NOMO-1 treated with DMSO at 0.1 percent for 48 hours (cell line): Measurements from ENCODE around the gene RPS6KB2.
"Not testable (repeated sequence)": the region's sequence is repeated elsewhere in the genome, so short reads cannot be mapped to it uniquely, and the experiment has no call there.

Experiments used
- DNase-seq: peaks from one replicate; lab custom pipeline; 2025; ENCODE audit not compliant: unreplicated experiment; lab: John Stamatoyannopoulos, UW

RPS6KB2 gene

DNA sequence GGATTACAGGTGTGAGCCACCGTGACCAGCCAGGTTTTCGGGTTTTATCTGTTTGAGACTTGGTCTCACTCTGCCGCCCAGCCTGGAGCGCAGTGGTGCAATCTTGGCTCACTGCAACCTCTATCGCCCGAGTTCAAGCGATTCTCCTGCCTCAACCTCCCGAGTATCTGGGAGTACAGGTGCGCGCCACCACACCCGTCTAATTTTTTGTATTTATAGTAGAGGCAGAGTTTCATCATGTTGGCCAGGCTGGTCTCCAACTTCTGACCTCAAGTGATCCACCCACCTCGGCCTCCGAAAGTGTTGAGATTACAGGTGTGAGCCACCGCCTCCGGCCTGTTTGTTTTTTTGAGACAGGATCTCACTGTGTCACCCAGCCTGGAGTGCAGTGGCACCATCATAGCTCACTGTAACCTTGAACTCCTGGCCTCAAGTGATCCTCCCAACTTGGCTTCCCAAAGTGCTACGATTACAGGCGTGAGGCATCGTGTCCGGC is 882 bp upstream of the RPS6KB2 start:
- DNase-seq = not testable (repeated sequence)

DNA sequence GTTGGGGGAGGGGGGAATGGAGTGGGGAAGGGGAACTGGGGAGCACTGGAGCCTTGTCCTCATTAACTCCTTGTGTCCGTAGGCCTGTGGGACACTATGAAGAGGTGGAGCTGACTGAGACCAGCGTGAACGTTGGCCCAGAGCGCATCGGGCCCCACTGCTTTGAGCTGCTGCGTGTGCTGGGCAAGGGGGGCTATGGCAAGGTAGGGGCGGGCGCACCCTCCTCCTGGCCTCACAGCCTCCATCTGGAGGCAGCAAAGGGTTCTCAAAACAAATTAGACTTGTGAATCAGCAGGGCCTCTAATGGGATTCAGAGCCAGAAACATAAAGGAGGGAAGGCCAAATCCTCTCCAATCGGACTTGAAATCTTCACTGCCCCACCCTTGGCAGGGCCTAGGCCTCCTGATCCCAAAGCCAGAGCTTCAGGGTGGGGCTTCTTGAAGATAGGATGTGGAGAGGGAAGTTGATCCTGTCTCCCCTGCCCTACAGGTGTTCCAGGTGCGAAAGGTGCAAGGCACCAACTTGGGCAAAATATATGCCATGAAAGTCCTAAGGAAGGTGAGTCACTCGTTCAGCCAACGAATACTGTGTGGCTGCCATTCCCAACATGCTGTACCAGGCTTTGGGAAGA is 859 bp downstream of the RPS6KB2 start:
- no peak for DNase-seq

DNA sequence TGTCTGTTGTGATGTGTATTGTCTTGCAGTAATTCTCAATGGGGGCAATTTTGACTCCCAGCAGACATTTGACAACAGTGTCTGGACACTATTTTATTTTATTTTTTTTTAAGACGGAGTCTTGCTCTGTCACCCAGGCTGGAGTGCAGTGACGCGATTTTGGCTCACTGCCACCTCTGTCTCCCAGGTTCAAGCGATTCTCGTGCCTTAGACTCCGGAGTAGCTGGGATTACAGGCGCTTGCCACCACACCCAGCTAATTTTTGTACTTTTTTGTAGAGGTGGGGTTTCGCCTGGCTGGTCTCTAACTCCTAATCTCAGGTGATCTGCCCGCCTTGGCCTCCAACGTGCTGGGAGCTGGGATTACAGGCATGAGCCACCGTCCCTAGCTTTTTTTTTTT is 1.4 kb downstream of the RPS6KB2 start:
- DNase-seq = no peak

DNA sequence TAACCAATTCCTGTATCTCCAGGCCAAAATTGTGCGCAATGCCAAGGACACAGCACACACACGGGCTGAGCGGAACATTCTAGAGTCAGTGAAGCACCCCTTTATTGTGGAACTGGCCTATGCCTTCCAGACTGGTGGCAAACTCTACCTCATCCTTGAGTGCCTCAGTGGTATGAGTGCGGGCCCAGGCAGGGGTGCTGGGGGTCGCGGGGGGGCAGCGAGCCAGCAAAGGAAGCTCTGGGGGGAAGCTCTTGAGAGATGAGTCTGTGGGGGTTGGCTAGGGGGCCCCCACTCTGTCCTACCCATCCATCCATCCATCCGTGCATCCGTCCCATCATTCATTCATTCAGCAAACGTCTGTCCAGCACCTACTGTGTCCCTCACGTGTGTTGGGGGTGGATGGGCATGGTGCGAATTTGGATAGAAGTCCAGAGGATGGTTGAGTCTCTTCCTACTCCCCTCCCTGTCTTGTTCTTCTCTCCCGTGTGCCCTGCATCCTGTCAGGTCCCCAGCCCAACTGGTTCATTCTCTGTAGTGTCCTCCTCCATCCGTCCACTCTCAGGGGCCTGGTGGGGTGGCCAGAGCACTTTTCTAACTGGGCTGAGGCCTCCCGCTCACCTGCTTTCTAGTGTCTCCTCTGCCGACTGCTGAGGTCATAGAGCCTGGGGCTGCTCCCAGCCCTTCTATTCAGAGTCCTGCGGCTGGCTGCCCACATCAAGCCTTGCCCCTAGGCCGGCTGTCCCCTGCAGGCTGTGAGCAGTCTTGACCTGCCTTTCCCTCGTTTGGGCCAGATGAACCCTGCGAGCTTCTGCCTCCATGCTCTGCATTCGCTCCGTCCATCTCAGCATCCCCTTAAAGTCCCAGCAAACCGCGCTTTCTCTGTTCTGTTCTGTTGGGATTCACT is 3.3 kb downstream of the RPS6KB2 start:
- no peak for DNase-seq

DNA sequence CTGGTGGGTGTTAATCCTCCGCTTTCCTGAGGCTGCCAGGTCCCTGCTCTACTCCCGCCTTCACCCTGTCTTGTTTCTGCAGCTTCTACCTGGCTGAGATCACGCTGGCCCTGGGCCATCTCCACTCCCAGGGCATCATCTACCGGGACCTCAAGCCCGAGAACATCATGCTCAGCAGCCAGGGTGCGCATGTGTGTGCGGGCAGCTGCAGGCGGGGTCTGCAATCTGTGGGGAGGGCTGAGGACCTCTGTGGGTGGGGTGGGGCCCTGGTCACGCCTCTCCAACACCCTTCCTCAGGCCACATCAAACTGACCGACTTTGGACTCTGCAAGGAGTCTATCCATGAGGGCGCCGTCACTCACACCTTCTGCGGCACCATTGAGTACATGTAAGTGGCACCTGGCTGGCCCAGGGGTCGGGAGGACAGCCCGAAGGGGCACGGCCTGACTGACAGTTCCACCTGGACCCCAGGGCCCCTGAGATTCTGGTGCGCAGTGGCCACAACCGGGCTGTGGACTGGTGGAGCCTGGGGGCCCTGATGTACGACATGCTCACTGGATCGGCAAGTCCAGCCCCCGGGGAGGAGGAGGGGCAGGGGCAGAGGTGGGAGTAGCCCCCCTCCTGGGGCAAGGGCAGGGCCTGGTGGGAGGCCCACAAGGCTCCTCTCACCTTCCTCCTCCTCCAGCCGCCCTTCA is 4.5 kb downstream of the RPS6KB2 start:
- no peak for DNase-seq

DNA sequence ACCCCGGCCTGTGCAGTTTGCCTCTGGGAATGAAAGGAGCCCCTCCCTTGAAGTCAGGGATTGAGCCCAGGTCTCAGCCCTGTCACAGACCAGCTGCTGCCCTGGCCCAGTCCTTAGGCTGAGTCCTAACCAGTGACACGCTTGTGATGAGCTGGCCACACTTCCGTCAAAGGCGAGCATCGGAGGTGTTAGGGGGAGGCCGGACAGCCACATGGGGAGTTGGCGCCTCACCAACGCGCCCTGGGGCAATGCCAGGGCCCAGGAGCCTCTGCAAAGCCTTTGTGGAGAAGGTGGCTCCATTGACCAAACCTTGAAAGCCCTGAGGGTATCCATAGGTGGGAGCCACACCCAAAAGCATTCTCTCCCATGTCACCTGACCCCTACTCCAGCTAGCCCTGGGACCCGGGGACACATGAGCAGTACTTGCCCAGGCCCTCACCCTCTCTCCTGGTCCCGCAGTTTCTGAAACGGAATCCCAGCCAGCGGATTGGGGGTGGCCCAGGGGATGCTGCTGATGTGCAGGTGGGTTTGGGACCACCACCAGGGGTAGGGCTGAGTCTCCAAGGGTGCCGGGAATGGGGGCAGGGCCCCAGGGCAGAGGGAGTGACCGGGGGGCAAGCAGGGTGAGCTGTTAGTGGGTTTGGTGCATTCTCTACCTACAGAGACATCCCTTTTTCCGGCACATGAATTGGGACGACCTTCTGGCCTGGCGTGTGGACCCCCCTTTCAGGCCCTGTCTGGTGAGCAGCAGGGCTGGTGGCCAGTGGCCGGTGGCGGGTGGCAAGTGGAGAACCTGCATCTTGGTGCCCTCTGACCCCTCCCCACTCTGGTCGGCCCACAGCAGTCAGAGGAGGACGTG is 5.5 kb downstream of the RPS6KB2 start:
- no peak for DNase-seq

DNA sequence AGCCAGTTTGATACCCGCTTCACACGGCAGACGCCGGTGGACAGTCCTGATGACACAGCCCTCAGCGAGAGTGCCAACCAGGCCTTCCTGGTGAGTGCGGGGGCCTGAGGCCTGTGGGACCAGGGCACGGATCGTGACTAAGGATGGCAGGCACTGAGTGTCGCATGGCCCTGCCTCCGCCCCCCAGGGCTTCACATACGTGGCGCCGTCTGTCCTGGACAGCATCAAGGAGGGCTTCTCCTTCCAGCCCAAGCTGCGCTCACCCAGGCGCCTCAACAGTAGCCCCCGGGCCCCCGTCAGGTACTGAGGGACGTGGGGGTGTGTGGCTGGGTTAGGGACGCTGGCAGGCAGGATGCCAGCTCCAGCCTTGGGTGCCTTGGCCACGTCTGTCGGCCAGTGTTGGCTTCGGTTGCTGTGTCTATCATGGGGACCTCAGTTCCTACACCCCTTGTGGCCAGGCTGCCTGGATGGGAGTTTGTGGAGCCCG is 6.1 kb downstream of the RPS6KB2 start:
- no peak for DNase-seq

DNA sequence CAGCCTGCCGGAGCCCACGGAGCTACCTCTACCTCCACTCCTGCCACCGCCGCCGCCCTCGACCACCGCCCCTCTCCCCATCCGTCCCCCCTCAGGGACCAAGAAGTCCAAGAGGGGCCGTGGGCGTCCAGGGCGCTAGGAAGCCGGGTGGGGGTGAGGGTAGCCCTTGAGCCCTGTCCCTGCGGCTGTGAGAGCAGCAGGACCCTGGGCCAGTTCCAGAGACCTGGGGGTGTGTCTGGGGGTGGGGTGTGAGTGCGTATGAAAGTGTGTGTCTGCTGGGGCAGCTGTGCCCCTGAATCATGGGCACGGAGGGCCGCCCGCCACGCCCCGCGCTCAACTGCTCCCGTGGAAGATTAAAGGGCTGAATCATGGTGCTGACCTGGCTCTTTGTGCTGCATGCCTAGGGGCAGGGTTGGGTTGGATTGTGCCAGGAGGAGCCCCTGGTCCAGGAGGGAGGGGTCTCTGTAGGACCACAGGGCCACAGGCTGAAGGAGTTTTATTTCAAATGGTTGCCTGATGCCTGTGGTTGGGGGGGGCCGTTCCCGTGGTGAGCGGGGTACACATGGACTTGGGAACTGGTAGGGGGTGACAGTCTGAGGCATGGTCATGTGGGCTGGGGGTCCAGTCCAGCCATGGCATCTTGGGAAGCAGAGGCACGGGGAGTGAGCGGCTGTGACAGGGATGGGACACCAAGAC is 6.9 kb downstream of the RPS6KB2 start:
- no peak for DNase-seq

DNA sequence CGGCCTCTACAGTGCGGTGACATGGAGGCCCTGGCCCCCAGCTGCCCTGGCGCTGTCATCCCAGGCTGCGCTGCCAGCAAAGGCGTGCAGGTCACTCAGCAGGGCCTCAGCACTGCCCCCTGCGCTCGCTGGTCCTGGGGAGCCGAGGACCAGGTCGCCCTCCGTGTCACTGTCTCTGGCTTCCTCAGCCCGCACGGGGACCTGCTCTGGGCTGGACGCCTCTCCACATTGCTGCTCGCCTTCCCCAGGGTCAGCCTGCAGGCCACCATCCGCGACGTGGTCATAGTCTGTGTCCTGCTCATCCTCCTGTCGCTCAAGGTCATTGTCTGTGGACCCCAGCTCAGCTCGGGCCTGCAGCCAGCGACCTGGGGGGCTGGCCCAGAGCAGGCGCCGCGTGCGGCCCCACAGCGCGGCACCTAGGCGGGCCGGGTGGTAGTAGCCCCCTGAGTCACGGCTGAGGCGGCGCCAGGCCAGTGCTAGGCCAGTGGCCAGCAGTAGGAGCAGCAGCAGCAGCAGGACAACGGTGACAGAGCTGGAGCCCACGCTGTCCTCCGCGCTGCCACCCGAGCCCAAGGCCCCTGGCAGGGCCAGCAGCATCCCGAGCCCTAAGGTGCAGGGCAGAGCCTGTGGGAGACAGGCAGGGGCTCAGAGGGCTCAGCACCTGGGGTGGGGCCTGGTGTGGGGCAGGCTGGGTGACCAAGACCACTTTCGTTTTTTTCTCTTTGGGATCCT is 7.6 kb downstream of the RPS6KB2 start:
- no peak for DNase-seq

DNA sequence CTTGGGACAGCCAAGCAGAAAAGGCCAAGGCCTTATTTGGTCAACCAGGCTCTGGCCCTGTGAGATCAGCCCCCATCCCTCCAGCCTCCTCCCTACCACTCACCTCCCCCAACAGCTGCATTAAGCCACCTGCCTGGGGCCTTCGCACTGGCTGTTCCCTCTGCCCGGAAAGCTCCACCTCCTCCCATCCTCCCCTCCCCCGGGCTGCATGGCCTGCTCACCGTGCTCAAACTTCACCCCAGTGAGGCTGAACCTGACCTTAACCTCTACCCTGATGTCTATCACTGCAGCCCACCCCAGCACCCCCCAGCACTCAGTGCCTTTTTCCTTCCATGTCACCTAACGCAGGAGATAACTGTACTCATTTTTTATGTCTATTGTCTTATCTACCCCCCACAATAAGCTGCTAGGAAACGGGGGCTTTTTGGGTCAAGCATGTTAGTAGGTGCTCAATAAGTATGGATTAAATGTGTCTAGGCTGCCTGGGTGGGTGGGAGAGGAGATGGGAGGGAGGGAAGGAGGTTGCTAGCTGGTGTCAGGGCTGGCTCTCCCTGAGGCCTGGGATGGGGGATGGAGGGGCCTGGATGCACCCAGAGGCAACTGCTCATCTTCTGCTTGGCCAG is 8.3 kb downstream of the RPS6KB2 start:
- DNase-seq = no peak

DNA sequence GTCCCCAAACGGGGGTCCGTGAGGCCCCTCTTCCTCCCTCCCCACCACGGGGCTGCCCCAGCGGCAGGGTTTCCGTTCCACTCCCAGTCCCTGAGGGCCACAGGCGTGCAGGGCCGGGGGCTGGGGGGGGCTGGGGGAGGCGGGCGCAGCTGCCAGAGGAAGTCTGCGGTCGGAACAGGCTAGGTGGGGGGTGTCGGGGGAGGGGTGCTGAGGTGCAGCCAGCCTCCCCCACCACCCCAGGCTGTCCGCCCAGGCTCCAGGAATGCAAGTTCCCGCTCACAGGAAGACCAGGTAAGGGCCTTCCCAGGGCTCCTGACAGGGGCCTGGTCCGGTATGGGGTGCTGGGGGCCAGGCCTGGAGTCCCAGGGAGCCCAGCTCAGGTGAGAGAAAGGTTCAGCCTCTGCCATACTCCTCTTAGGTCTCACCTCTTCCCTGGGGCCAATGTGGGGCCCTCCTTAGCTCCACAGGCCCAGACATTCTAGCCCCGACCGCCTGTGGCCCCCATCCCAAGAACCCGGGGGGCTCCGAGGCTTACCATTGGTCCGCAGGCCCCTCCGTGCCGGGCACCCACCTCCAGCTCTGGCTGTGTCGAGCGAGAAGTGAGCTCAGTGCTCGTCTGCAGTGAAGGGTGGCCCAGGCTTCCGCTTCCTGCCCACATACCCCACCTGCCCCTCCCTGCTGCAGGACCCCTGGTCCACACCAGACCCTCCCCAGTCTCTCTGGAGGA is 9.0 kb downstream of the RPS6KB2 start, which contains the start of gene PTPRCAP:
Gene PTPRCAP (minus strand): TSS at position 601 of the 727 bp plus-strand sequence. CDS start 63 bp downstream, at position 538.
- no peak for DNase-seq

DNA sequence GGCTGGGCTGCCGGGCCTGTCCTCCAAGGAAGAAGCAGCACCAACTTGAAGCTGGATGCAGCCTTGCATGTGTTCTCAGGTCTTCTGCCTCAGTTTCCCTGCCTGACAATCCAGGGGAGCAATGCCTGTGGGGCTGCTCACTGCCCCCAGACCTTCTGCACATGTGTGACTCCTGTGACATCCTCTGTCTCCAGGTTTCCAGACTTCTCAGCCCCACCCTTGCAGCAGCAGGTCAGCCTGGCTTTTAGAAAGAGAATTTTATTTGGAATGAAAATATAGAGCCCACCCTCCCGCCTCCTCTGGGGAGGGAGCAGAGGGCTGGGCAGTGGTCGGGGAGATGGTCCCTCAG is 9.5 kb downstream of the RPS6KB2 start:
- DNase-seq = no peak

DNA sequence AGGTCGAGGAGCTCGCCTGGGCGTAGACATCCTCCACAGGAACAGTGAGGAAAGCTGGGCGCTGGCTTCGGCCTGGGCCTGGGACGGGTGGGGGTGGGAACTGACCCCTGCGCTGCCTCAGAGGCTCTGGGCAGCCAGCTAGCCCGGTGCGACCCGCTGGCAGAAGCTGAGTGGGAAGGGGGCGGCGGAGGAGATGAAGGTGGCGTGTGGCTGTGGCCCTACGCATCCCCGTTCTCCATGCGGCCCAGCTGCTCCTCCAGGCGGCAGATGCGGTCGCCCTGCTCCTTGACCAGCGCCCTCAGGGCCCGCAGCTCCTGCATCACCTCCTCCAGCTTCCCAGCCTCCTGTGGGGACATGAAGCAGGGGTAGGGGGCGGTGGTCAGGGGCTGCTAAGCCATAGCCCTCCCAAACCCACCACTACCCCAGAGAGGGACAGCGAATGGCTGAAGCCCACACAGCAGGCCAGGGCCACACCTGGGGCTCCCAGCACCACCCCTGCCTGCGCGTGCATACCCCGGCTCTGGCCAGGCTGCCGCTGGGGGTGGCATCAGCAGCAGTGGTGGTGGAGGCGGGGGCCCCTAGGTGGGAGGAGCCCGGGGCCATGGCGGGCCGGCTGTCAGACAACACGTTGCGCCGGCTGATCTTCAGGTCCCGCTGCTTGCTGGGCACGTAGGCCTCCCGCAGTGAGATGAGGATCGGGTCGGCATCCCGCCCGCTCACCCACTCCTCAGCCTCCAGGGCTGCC is 10.0 kb downstream of the RPS6KB2 start:
- no peak for DNase-seq

DNA sequence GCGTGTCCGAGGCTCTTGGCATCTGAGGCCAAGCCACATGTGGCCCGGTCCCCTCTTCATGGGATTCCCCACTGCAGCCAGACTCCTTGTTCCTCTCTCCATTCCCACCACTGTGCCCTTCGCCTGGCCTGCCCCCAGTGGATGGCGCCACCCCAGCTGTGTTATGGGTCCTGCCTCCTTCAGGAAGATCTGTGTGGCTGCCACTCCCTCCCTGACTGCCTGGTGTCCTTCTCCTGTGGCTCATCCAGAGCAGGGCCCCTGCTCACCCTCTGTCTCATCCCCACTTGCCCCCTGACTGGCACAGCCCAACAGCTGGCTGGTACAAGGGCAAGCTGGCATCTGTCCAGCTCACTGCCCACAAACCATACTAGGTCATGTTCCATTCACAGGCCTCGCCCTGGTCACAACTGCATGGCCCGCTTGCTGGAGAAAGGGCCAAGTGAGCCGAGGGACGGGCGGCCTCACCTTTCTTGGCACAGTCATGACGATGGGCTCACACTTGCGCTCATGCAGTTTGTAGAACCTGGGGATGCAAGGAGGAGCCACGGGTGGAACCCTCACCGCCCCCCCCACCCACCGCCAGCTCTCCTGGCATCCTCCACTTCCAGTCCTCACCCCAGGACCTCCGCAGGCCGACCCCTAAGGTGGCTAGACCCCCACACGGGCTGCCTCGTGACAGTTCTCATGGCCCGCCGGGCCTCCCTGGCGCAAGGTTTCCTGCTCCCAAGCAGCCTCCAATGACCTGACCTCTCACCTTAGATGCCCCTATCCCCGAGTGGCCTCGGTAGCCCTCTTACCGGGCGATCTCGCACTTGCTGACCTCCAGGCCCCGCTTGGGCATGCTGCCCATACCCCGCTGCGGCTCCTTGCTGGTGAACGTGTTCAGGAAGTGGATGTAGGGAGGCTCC is 11.3 kb downstream of the RPS6KB2 start:
- DNase-seq = peak; percentile 32

DNA sequence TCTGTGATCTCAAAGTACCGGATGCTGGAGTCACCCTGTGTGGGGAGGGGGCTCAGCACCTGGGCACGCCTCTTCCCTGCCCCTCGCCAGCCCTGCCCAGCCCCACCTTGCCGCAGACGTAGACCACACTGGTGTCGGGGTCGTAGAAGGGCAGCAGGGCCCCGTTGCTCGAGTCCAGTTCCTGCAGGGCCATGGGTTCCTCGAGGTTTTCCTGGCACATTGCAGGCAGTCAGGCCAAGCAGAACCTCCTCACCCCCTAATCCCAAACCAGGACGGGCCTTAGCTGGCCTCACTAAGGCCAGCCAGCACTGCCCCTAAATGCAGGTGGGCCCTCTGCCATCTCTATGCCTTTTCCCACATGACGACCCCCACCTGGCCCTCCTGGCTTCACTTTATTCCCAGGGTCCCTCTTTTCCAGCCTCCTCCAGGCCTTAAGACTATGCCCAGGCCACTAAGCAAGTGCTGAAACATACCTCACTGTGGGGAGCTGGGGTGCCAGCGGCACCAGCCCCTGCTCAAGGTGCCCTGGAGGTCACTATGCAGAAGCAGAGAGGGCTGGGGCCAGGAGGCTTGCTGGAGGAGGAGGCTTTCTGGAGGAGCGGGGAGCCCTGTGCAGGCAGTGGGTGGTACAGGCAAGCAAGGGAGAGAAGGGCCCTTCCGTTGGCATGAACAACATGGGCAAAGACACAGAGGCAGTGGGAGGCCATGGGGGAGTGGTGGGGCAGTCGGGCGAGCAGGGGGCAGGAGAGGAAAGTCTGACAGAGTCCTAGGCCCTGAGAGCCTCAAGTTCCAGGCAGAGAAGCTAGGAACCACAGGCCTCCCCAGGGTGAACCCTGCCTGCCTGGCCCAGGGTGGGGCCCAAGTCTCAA is 12.2 kb downstream of the RPS6KB2 start:
- no peak for DNase-seq
